Measurements from ENCODE around the gene RIC8B.

The RIC8B gene

DNA sequence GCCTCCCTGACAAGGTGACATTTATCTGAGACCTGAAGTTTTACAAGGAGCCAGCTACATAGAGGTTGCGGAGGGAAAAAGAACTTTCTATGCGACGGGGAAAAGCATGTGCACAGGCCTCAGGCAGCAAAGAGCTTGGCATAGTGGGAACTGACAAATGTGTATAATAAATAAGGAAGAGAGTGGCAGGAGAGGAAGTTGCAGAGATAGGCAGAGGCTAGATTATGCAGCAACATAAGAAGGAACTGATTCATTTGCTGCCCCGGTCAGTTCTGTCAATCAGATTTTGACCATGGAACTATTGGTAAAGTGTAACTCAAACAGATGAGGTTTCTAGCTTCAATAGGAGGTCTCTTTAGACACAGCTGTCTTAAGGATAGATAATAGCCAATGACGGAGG lies 33.7 kb upstream of the RIC8B start:
- Histone ChIP-seq H3K4me1 (ENCODE audit: insufficient read depth, low read length, poor library complexity, severe bottlenecking) (no peaks in the 10 kb centered on the region), H2AFZ (ENCODE audit: low read length) (no peak overlapping the region), H3K4me3 (ENCODE audit: low read length, poor library complexity, severe bottlenecking) (no peak overlapping the region), H3K79me2 (ENCODE audit: insufficient read depth, low read length) (no peaks in the 10 kb centered on the region), H3K9me3 (ENCODE audit: insufficient read depth, low read depth, low read length) (no peaks in the 10 kb centered on the region), H3K27me3 (ENCODE audit: insufficient read depth, low read length, poor library complexity, severe bottlenecking) (no peaks in the 10 kb centered on the region), H3K9me2 (replicated peaks; ENCODE audit: low read depth, low read length) (no peaks in the 10 kb centered on the region), H3K9ac (ENCODE audit: low read depth, low read length, poor library complexity, severe bottlenecking) (no peak overlapping the region), H3K4me2 (ENCODE audit: low read depth, low read length, poor library complexity, severe bottlenecking) (no peak overlapping the region), H3K36me3 (ENCODE audit: insufficient read depth, low read length) (no peaks in the 10 kb centered on the region), H3F3A (ENCODE audit: low read depth) (no peaks in the 10 kb centered on the region), H4K20me1 (ENCODE audit: insufficient read depth, low read length, poor library complexity, severe bottlenecking) (no peaks in the 10 kb centered on the region)
- TF ChIP-seq, protein P1, sequence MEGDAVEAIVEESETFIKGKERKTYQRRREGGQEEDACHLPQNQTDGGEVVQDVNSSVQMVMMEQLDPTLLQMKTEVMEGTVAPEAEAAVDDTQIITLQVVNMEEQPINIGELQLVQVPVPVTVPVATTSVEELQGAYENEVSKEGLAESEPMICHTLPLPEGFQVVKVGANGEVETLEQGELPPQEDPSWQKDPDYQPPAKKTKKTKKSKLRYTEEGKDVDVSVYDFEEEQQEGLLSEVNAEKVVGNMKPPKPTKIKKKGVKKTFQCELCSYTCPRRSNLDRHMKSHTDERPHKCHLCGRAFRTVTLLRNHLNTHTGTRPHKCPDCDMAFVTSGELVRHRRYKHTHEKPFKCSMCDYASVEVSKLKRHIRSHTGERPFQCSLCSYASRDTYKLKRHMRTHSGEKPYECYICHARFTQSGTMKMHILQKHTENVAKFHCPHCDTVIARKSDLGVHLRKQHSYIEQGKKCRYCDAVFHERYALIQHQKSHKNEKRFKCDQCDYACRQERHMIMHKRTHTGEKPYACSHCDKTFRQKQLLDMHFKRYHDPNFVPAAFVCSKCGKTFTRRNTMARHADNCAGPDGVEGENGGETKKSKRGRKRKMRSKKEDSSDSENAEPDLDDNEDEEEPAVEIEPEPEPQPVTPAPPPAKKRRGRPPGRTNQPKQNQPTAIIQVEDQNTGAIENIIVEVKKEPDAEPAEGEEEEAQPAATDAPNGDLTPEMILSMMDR (conservative IDR thresholded peaks at IDR 0.05; ENCODE audit: low read length) = no peak
- no peak for TF ChIP-seq EZH2phosphoT487 (IDR thresholded peaks at IDR 0.05; ENCODE audit: borderline replicate concordance)

DNA sequence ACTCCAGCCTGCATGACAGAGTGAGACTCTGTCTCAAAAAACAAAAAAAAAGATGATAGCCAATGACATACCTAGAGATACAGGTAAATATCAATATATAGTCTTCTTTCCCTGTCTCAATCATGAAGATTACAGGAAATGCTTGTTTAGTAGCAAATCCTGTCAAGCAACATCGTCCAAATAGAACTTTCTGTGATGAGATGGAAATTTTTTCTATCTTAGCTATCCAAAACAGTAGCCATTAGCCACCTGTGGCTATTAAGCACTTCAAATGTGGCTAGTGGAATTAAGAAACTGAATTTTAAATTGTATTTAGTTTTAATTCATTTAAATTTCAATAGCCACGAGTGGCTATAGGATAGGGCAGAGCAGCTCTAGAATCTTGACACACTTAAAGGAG lies 33.2 kb upstream of the RIC8B start:
- no peaks in the 10 kb centered on the region for H4K20me1 ChIP-seq (ENCODE audit: insufficient read depth, low read length, poor library complexity, severe bottlenecking)
- no peaks in the 10 kb centered on the region for H3F3A ChIP-seq (ENCODE audit: low read depth)
- no peaks in the 10 kb centered on the region for H3K4me1 ChIP-seq (ENCODE audit: insufficient read depth, low read length, poor library complexity, severe bottlenecking)
- no peak overlapping the region for H2AFZ ChIP-seq (ENCODE audit: low read length)
- no peaks in the 10 kb centered on the region for H3K36me3 ChIP-seq (ENCODE audit: insufficient read depth, low read length)
- no peak overlapping the region for H3K4me2 ChIP-seq (ENCODE audit: low read depth, low read length, poor library complexity, severe bottlenecking)
- no peaks in the 10 kb centered on the region for H3K79me2 ChIP-seq (ENCODE audit: insufficient read depth, low read length)
- H3K9me3 ChIP-seq (ENCODE audit: insufficient read depth, low read depth, low read length) = no peaks in the 10 kb centered on the region
- H3K9ac ChIP-seq (ENCODE audit: low read depth, low read length, poor library complexity, severe bottlenecking) = no peak overlapping the region
- no peak for TF ChIP-seq EZH2phosphoT487 (IDR thresholded peaks at IDR 0.05; ENCODE audit: borderline replicate concordance)
- TF ChIP-seq, protein P1 (conservative IDR thresholded peaks at IDR 0.05; ENCODE audit: low read length) = no peak
- no peaks in the 10 kb centered on the region for H3K9me2 ChIP-seq (replicated peaks; ENCODE audit: low read depth, low read length)
- no peaks in the 10 kb centered on the region for H3K27me3 ChIP-seq (ENCODE audit: insufficient read depth, low read length, poor library complexity, severe bottlenecking)
- no peak overlapping the region for H3K4me3 ChIP-seq (ENCODE audit: low read length, poor library complexity, severe bottlenecking)

DNA sequence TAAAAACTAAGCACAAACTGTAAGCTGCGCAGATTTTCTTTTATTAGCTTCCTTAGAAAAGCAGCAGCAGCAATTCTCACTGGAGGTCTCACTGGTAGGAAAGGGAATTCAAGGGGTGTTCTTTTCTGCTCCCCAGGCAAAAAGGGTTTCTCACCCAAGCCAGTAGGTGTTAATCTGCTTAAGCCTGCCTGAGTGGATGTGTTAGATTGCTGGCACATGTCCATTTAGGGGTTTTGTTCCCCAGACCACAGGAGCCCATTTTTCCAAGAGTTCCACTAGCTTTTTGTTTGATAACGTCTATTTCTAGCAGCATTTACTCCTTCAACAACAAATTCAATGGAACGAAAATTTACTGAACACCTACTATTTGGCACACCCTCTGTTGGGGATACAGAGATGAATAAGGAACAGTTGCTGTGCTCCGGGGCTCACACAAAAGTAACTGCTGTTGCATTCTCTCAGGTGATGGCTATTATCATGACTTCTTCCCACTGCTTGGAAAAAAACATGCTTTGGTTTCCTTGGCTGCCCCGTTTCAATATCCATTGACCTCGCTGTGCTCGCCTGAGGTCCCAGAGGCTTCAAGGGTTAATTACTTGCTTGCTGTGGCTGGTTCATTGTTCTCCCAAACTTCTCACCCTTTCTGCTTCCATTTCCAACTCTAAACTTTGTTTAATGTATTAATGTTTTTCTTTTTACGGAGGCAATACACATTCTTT lies 31.1 kb upstream of the RIC8B start:
- Histone ChIP-seq H3K9me3 (ENCODE audit: insufficient read depth, low read depth, low read length) (no peaks in the 10 kb centered on the region), H3K27me3 (ENCODE audit: insufficient read depth, low read length, poor library complexity, severe bottlenecking) (no peaks in the 10 kb centered on the region), H3K9ac (ENCODE audit: low read depth, low read length, poor library complexity, severe bottlenecking) (no peak overlapping the region), H3K9me2 (replicated peaks; ENCODE audit: low read depth, low read length) (no peaks in the 10 kb centered on the region), H3F3A (ENCODE audit: low read depth) (no peaks in the 10 kb centered on the region), H3K4me2 (ENCODE audit: low read depth, low read length, poor library complexity, severe bottlenecking) (no peak overlapping the region), H3K4me1 (ENCODE audit: insufficient read depth, low read length, poor library complexity, severe bottlenecking) (peaks cover 3% of the 10 kb centered on the region), H4K20me1 (ENCODE audit: insufficient read depth, low read length, poor library complexity, severe bottlenecking) (no peaks in the 10 kb centered on the region), H2AFZ (ENCODE audit: low read length) (no peak overlapping the region), H3K36me3 (ENCODE audit: insufficient read depth, low read length) (no peaks in the 10 kb centered on the region), H3K79me2 (ENCODE audit: insufficient read depth, low read length) (no peaks in the 10 kb centered on the region), H3K4me3 (ENCODE audit: low read length, poor library complexity, severe bottlenecking) (no peak overlapping the region)
- TF ChIP-seq, protein P1 (conservative IDR thresholded peaks at IDR 0.05; ENCODE audit: low read length) = no peak
